SK-N-SH treated with all-trans-retinoic acid at 6 μM for 48 hours (cell line): ENCODE measurements around the gene LPP.

Experiments
- ATAC-seq: fragments of 200-7000 bp; cut with Tn5 transposase; 3 replicates; pipeline ENCODE4 v1.9.1; 2020; ENCODE audit warnings: mild to moderate bottlenecking, moderate library complexity
- BACH2 ChIP-seq: fragments of 250-450 bp; sonication (Bioruptor Pico); IDR thresholded peaks from 2 replicates; pipeline ENCODE4 v1.9.0; 2021; ENCODE audit warnings: mild to moderate bottlenecking, borderline replicate concordance
- CSDC2 ChIP-seq: fragments of 250-450 bp; sonication (Bioruptor Pico); IDR thresholded peaks from 2 replicates; pipeline ENCODE4 v1.5.0; 2020; ENCODE audit warnings: mild to moderate bottlenecking, moderate library complexity
- ESRRG ChIP-seq: fragments of 250-450 bp; sonication (Bioruptor Pico); IDR thresholded peaks from 2 replicates; pipeline ENCODE4 v1.6.1; 2021; ENCODE audit warnings: mild to moderate bottlenecking
- GLIS3 ChIP-seq: fragments of 250-450 bp; sonication (Bioruptor Pico); IDR thresholded peaks from 2 replicates; pipeline ENCODE4 v1.5.0; 2020; ENCODE audit warnings: mild to moderate bottlenecking, moderate library complexity
- OSR1 ChIP-seq: fragments of 250-450 bp; sonication (Bioruptor Pico); IDR thresholded peaks from 2 replicates; pipeline ENCODE4 v1.8.0; 2022; ENCODE audit warnings: moderate library complexity, mild to moderate bottlenecking, inconsistent platforms
- PATZ1 ChIP-seq: fragments of 250-450 bp; sonication (Bioruptor Pico); IDR thresholded peaks from 2 replicates; pipeline ENCODE4 v1.8.0; 2020; ENCODE audit warnings: mild to moderate bottlenecking, moderate library complexity, borderline replicate concordance
- RARB ChIP-seq: fragments of 250-450 bp; sonication (Bioruptor Pico); IDR thresholded peaks from 2 replicates; pipeline ENCODE4 v1.8.0; 2021; ENCODE audit warnings: mild to moderate bottlenecking, moderate library complexity
- SNAI2 ChIP-seq: fragments of 250-450 bp; sonication (Bioruptor Pico); IDR thresholded peaks from 2 replicates; pipeline ENCODE4 v1.5.0; 2020; ENCODE audit warnings: mild to moderate bottlenecking, moderate library complexity
- TCF4 ChIP-seq: fragments of 250-450 bp; sonication (Bioruptor Pico); IDR thresholded peaks from 2 replicates; pipeline ENCODE4 v1.8.0; 2021; ENCODE audit warnings: mild to moderate bottlenecking, moderate library complexity, borderline replicate concordance
- TOX ChIP-seq: fragments of 250-450 bp; sonication (Bioruptor Pico); IDR thresholded peaks from 2 replicates; pipeline ENCODE4 v1.8.0; 2021; ENCODE audit warnings: mild to moderate bottlenecking, moderate library complexity, borderline replicate concordance
- ZC3H10 ChIP-seq: fragments of 250-450 bp; sonication (Bioruptor Pico); IDR thresholded peaks from 2 replicates; pipeline ENCODE4 v1.5.1; 2021; ENCODE audit warnings: mild to moderate bottlenecking, moderate library complexity
- ZFP3 ChIP-seq: fragments of 250-450 bp; sonication (Bioruptor Pico); IDR thresholded peaks from 2 replicates; pipeline ENCODE4 v1.5.0; 2020; ENCODE audit warnings: mild to moderate bottlenecking, moderate library complexity
- ZFP30 ChIP-seq: fragments of 450-650 bp; formaldehyde crosslinking; IDR thresholded peaks from 2 replicates; pipeline ENCODE4 v1.5.0; 2022; ENCODE audit warnings: mild to moderate bottlenecking, moderate library complexity
- ZNF565 ChIP-seq: fragments of 450-650 bp; formaldehyde crosslinking; conservative IDR thresholded peaks from 2 replicates; pipeline ENCODE4 v1.5.0; 2020; ENCODE audit warnings: low read depth, mild to moderate bottlenecking, moderate library complexity
- ZNF70 ChIP-seq: fragments of 450-650 bp; formaldehyde crosslinking; IDR thresholded peaks from 2 replicates; pipeline ENCODE4 v1.5.0; 2020; ENCODE audit warnings: mild to moderate bottlenecking, moderate library complexity
- ZNF8 ChIP-seq: fragments of 450-650 bp; formaldehyde crosslinking; IDR thresholded peaks from 2 replicates; pipeline ENCODE4 v1.5.0; 2020; ENCODE audit warnings: mild to moderate bottlenecking, moderate library complexity
- TF ChIP-seq, protein P1 (sequence below): fragments of 250-450 bp; sonication (Bioruptor Pico); IDR thresholded peaks from 2 replicates; pipeline ENCODE4 v1.5.0; 2020; ENCODE audit warnings: mild to moderate bottlenecking, moderate library complexity
- TF ChIP-seq, protein P2 (sequence below): fragments of 250-450 bp; sonication (Bioruptor Pico); IDR thresholded peaks from 2 replicates; pipeline ENCODE4 v1.5.1; 2020; ENCODE audit warnings: low read depth, mild to moderate bottlenecking, moderate library complexity
- TF ChIP-seq, protein P3 (sequence below): fragments of 250-450 bp; sonication (Bioruptor Pico); IDR thresholded peaks from 2 replicates; pipeline ENCODE4 v1.8.0; 2021; ENCODE audit warnings: low read depth, mild to moderate bottlenecking, moderate library complexity, borderline replicate concordance

Gene LPP

DNA sequence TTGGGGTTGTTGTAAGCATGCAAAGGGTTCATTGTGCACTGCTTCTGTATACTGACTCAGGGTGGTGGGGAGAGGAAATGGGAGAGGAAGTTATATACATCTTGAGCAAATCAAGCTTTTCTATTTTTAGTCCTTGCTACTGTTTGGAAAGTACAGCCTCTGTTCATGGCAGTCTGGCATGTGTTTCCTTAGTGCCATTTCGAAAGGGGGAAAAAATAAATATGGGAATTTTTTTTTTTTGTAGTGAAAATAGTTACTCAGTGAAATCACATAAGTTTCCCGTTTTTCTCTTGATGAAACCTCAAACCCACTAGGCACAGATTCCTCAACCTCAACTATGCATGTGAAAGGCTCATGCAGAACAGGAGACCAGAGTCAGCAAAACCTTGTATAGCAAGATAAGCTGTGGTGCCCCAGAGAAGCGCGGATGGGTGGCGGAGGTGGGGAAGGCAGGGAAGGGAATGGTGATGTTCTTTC is 353.3 kb downstream of the LPP start:
- TF ChIP-seq OSR1 (CRISPR knock-in tag) = no peak
- TF ChIP-seq GLIS3 (CRISPR knock-in tag) = no peak
- TF ChIP-seq ESRRG (CRISPR knock-in tag) = no peak
- TF ChIP-seq BACH2 (CRISPR knock-in tag) = no peak
- TF ChIP-seq, protein P1, sequence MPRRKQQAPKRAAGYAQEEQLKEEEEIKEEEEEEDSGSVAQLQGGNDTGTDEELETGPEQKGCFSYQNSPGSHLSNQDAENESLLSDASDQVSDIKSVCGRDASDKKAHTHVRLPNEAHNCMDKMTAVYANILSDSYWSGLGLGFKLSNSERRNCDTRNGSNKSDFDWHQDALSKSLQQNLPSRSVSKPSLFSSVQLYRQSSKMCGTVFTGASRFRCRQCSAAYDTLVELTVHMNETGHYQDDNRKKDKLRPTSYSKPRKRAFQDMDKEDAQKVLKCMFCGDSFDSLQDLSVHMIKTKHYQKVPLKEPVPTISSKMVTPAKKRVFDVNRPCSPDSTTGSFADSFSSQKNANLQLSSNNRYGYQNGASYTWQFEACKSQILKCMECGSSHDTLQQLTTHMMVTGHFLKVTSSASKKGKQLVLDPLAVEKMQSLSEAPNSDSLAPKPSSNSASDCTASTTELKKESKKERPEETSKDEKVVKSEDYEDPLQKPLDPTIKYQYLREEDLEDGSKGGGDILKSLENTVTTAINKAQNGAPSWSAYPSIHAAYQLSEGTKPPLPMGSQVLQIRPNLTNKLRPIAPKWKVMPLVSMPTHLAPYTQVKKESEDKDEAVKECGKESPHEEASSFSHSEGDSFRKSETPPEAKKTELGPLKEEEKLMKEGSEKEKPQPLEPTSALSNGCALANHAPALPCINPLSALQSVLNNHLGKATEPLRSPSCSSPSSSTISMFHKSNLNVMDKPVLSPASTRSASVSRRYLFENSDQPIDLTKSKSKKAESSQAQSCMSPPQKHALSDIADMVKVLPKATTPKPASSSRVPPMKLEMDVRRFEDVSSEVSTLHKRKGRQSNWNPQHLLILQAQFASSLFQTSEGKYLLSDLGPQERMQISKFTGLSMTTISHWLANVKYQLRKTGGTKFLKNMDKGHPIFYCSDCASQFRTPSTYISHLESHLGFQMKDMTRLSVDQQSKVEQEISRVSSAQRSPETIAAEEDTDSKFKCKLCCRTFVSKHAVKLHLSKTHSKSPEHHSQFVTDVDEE (CRISPR knock-in tag) = no peak
- no peak for TF ChIP-seq ZFP30 (CRISPR knock-in tag)
- TF ChIP-seq PATZ1 (CRISPR knock-in tag) = no peak
- no peak for TF ChIP-seq ZNF8 (CRISPR knock-in tag)
- TF ChIP-seq ZFP3 (CRISPR knock-in tag) = no peak
- TF ChIP-seq TOX (CRISPR knock-in tag) = no peak
- no peak for TF ChIP-seq SNAI2
- peak; percentile 92 for ATAC-seq

DNA sequence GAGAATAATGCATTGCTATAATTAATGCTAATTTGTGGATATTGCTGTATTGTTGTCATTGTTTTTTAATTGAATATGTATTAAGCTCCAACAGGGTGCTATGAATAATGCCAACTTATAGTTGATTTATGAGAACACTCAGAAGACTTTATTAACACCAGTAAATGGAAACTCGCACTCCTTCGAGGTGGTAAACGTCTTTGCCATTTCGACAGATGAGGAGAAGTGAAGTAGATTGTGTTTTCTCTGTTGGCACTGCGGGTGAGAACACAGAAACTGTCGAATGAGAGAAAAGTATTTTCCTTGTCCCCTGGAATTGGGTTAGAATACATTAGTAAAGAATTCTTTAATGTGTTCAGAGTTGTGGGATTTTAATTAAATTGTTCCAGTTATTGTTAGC is 354.5 kb downstream of the LPP start:
- TF ChIP-seq, protein P2, sequence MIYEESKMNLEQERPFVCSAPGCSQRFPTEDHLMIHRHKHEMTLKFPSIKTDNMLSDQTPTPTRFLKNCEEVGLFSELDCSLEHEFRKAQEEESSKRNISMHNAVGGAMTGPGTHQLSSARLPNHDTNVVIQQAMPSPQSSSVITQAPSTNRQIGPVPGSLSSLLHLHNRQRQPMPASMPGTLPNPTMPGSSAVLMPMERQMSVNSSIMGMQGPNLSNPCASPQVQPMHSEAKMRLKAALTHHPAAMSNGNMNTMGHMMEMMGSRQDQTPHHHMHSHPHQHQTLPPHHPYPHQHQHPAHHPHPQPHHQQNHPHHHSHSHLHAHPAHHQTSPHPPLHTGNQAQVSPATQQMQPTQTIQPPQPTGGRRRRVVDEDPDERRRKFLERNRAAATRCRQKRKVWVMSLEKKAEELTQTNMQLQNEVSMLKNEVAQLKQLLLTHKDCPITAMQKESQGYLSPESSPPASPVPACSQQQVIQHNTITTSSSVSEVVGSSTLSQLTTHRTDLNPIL (CRISPR knock-in tag) = no peak
- TF ChIP-seq RARB (CRISPR knock-in tag) (no peak), ZC3H10 (no peak), TCF4 (CRISPR knock-in tag) (no peak), ZFP30 (CRISPR knock-in tag) (no peak)
- ATAC-seq = no peak

DNA sequence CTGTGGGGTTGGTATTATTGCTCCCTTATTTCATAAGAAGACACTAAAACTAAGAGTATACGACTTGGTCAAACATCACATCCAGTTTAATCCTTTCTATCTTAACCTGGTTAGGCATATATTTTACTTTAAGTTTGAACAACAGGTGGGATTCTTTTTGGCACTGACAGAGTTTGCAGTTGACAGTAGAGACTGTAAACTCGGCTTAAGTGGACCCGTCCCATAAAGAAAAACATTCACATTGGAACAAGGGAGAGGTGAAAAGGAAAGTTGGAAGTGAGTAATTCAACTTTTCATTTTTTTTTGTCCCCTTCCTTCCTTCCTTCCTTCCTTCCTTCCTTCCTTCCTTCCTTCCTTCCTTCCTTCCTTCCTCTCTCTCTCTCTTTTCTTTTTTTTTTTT is 355.4 kb downstream of the LPP start:
- no peak for TF ChIP-seq ZNF70 (CRISPR knock-in tag)
- TF ChIP-seq TCF4 (CRISPR knock-in tag) = no peak
- TF ChIP-seq, protein P3, sequence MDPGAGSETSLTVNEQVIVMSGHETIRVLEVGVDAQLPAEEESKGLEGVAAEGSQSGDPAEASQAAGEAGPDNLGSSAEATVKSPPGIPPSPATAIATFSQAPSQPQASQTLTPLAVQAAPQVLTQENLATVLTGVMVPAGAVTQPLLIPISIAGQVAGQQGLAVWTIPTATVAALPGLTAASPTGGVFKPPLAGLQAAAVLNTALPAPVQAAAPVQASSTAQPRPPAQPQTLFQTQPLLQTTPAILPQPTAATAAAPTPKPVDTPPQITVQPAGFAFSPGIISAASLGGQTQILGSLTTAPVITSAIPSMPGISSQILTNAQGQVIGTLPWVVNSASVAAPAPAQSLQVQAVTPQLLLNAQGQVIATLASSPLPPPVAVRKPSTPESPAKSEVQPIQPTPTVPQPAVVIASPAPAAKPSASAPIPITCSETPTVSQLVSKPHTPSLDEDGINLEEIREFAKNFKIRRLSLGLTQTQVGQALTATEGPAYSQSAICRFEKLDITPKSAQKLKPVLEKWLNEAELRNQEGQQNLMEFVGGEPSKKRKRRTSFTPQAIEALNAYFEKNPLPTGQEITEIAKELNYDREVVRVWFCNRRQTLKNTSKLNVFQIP (CRISPR knock-in tag) = no peak
- TF ChIP-seq CSDC2 (CRISPR knock-in tag) = no peak
- TF ChIP-seq GLIS3 (CRISPR knock-in tag) = no peak
- TF ChIP-seq, protein P2 (CRISPR knock-in tag) = no peak
- TF ChIP-seq PATZ1 (CRISPR knock-in tag) = no peak
- TF ChIP-seq BACH2 (CRISPR knock-in tag) = no peak
- TF ChIP-seq ZC3H10 = no peak
- TF ChIP-seq ZNF565 (CRISPR knock-in tag) = no peak
- no peak for TF ChIP-seq ESRRG (CRISPR knock-in tag)
- no peak for TF ChIP-seq ZNF8 (CRISPR knock-in tag)
- TF ChIP-seq, all 23 proteins: peak for 0
- ATAC-seq = no peak
